ENCODE measurements around the gene CSNK1A1.

Gene CSNK1A1

GRCh38 chr5:149485655-149486615 lies 65.3 kb downstream of the CSNK1A1 start:
- Histone ChIP-seq H3K36me3 (no peaks in the 10 kb centered on the region), H3K27ac (no peak overlapping the region), H3K9me3 (ENCODE audit: severe bottlenecking) (no peaks in the 10 kb centered on the region), H3K27me3 (ENCODE audit: insufficient read depth, low read depth, severe bottlenecking) (no peaks in the 10 kb centered on the region), H3K4me3 (ENCODE audit: low read depth, low read length) (no peak overlapping the region)
- no peak for DNase-seq
- TF ChIP-seq, protein P1, sequence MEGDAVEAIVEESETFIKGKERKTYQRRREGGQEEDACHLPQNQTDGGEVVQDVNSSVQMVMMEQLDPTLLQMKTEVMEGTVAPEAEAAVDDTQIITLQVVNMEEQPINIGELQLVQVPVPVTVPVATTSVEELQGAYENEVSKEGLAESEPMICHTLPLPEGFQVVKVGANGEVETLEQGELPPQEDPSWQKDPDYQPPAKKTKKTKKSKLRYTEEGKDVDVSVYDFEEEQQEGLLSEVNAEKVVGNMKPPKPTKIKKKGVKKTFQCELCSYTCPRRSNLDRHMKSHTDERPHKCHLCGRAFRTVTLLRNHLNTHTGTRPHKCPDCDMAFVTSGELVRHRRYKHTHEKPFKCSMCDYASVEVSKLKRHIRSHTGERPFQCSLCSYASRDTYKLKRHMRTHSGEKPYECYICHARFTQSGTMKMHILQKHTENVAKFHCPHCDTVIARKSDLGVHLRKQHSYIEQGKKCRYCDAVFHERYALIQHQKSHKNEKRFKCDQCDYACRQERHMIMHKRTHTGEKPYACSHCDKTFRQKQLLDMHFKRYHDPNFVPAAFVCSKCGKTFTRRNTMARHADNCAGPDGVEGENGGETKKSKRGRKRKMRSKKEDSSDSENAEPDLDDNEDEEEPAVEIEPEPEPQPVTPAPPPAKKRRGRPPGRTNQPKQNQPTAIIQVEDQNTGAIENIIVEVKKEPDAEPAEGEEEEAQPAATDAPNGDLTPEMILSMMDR (IDR thresholded peaks at IDR 0.05; ENCODE audit: low read depth, low read length) = no peak

- Histone ChIP-seq H3K27ac (no peak overlapping the region), H3K36me3 (no peaks in the 10 kb centered on the region), H3K27me3 (ENCODE audit: insufficient read depth, low read depth, severe bottlenecking) (no peaks in the 10 kb centered on the region), H3K9me3 (ENCODE audit: severe bottlenecking) (no peaks in the 10 kb centered on the region), H3K4me3 (ENCODE audit: low read depth, low read length) (no peak overlapping the region)
- TF ChIP-seq, protein P1 (IDR thresholded peaks at IDR 0.05; ENCODE audit: low read depth, low read length) = no peak
- DNase-seq = no peak
Observed at GRCh38 chr5:149481485-149481884, 69.8 kb downstream of the CSNK1A1 start.

DNA sequence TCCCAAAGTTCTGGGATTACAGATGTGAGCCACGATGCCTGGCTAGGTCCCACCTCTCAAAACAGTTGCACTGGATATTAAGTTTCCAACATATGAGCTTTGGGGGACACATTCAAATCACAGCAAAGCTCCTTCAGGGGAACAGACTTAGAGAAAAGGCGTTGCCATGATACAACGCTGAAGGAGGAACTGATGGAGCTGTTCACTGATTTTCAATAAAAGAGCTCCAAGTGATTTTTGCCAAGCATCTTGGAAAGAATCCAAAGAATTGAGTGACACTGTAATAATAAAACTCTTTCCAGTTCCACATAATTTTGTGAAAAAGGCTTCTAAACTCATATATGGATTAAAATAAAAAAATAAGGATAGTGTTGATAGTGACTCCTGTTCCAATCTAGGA lies 72.5 kb downstream of the CSNK1A1 start:
- H3K4me3 ChIP-seq (ENCODE audit: low read depth, low read length) = no peak overlapping the region
- DNase-seq = no peak
- H3K27ac ChIP-seq = no peak overlapping the region
- TF ChIP-seq, protein P1 (IDR thresholded peaks at IDR 0.05; ENCODE audit: low read depth, low read length) = no peak
- H3K27me3 ChIP-seq (ENCODE audit: insufficient read depth, low read depth, severe bottlenecking) = no peaks in the 10 kb centered on the region
- no peaks in the 10 kb centered on the region for H3K9me3 ChIP-seq (ENCODE audit: severe bottlenecking)
- H3K36me3 ChIP-seq = no peaks in the 10 kb centered on the region

DNA sequence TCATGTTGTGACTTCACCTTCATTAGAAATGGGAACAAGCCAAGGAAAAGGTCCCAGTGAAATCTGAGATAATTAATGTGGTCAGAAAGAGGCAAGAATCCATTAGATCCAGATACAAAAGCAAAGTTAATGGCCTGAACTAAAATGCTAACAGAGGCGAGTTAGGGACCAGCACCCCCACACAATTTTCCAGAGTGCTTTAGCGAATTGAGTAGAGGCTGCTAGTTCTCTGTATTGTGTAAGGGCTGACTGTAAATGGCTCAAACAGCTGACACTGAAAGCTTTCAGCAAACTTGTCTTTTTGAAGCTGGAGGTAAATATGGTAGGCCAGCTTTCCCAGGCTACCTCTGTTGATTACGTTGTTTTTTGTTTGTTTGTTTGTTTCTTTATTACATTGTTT lies 75.5 kb downstream of the CSNK1A1 start:
- TF ChIP-seq, protein P1 (IDR thresholded peaks at IDR 0.05; ENCODE audit: low read depth, low read length) = no peak
- Histone ChIP-seq H3K27ac (no peak overlapping the region), H3K27me3 (ENCODE audit: insufficient read depth, low read depth, severe bottlenecking) (no peaks in the 10 kb centered on the region), H3K4me3 (ENCODE audit: low read depth, low read length) (no peak overlapping the region), H3K36me3 (no peaks in the 10 kb centered on the region), H3K9me3 (ENCODE audit: severe bottlenecking) (no peaks in the 10 kb centered on the region)
- no peak for DNase-seq

- TF ChIP-seq, protein P1 (IDR thresholded peaks at IDR 0.05; ENCODE audit: low read depth, low read length) = no peak
- H3K27ac ChIP-seq = no peak overlapping the region
- H3K36me3 ChIP-seq = no peaks in the 10 kb centered on the region
- H3K27me3 ChIP-seq (ENCODE audit: insufficient read depth, low read depth, severe bottlenecking) = no peaks in the 10 kb centered on the region
- DNase-seq = no peak
- no peak overlapping the region for H3K4me3 ChIP-seq (ENCODE audit: low read depth, low read length)
- no peaks in the 10 kb centered on the region for H3K9me3 ChIP-seq (ENCODE audit: severe bottlenecking)
Observed at GRCh38 chr5:149474198-149474597, 77.0 kb downstream of the CSNK1A1 start.
